Panc1 (cell line): ENCODE results near the gene NTM. TPM values are rescaled to one million over a fixed set of nuclear protein-coding genes. Genes with fewer than 3 reads are reported as not detected.

ENCODE experiments used
- ATAC-seq: fragments of 200-7000 bp; cut with Tn5 transposase; 2 replicates; pipeline ENCODE4 v1.9.1; 2020; ENCODE audit warnings: mild to moderate bottlenecking, moderate library complexity
- BruUV-seq: library from RNA; stranded (reverse); fragments of 400-500 nt; replicated peaks from 2 replicates; lab custom pipeline; 2021; lab: Mats Ljungman, UMichigan
- CTCF ChIA-PET: fragments of 300-600 bp; sonication (Branson Sonifier 250); formaldehyde crosslinking; loops from one replicate; lab custom pipeline; 2022; ENCODE audit warnings: antibody characterized with exemption; lab: Charles Lee
- POLR2A ChIA-PET: fragments of 300-600 bp; sonication (Branson Sonifier 250); formaldehyde crosslinking; loops from one replicate; lab custom pipeline; 2022; ENCODE audit warnings: antibody characterized with exemption; lab: Charles Lee
- DNase-seq: peaks from one replicate; pipeline ENCODE4 v3.0.0-alpha.2; 2010; ENCODE audit warnings: low read depth, low spot score
- H3K27ac ChIP-seq: 2 replicates; pipeline ENCODE4 v1.5.1; 2011; ENCODE audit warnings: mild to moderate bottlenecking, low read length, inconsistent platforms
- H3K27me3 ChIP-seq: fragments of 200-500 bp; sonication (Bioruptor generic); 2 replicates; pipeline ENCODE4 v1.6.0; 2014; ENCODE audit warnings: low read length, inconsistent platforms; ENCODE audit not compliant: control insufficient read depth, insufficient read depth
- H3K36me3 ChIP-seq: fragments of 200-500 bp; sonication (Bioruptor generic); 2 replicates; pipeline ENCODE4 v1.5.1; 2014; ENCODE audit warnings: inconsistent platforms, mild to moderate bottlenecking, low read length, moderate library complexity; ENCODE audit not compliant: control insufficient read depth, insufficient read depth
- H3K4me1 ChIP-seq: 2 replicates; pipeline ENCODE4 v1.5.1; 2011; ENCODE audit warnings: inconsistent platforms, mild to moderate bottlenecking, low read length, moderate library complexity; ENCODE audit not compliant: control insufficient read depth, insufficient read depth
- H3K4me3 ChIP-seq, 2 experiments: 2 replicates each; pipeline ENCODE4 v1.5.1; 2011 to 2012; ENCODE audit warnings: low read depth in 2 of 2, low read length in 2 of 2, mild to moderate bottlenecking in 2 of 2, inconsistent platforms in 1 of 2, moderate library complexity in 1 of 2
- H3K9me3 ChIP-seq: fragments of 200-500 bp; sonication (Bioruptor generic); 2 replicates; pipeline ENCODE4 v1.5.1; 2014; ENCODE audit warnings: low read depth, mild to moderate bottlenecking, inconsistent platforms, low read length, moderate library complexity; ENCODE audit not compliant: control insufficient read depth, insufficient read depth
- CTCF ChIP-seq: fragments of 450-650 bp; IDR thresholded peaks from 2 replicates; pipeline ENCODE4 v1.5.1; 2017; ENCODE audit warnings: mild to moderate bottlenecking
- POLR2AphosphoS5 ChIP-seq: IDR thresholded peaks from 2 replicates; pipeline ENCODE4 v1.6.1; 2012; ENCODE audit warnings: mild to moderate bottlenecking, low read depth, low read length, moderate library complexity
- REST ChIP-seq, 2 experiments: IDR thresholded peaks; 2 replicates each; pipeline ENCODE4 v1.6.1; 2011 to 2012; ENCODE audit warnings: low read depth in 2 of 2, control low read depth in 1 of 2, low read length in 1 of 2, mild to moderate bottlenecking in 1 of 2, moderate library complexity in 1 of 2; ENCODE audit not compliant: insufficient read depth in 1 of 2
- SIN3A ChIP-seq: IDR thresholded peaks from 2 replicates; pipeline ENCODE4 v1.6.1; 2012; ENCODE audit warnings: low read depth, mild to moderate bottlenecking, low read length, moderate library complexity, borderline replicate concordance; ENCODE audit not compliant: insufficient read depth
- TCF7L2 ChIP-seq: IDR thresholded peaks from 2 replicates; pipeline ENCODE4 v1.6.1; 2011; ENCODE audit warnings: mild to moderate bottlenecking, low read depth, low read length, inconsistent platforms
- in situ Hi-C: cut with HindIII; loops from 2 replicates; pipeline ENCODE4 v1.10.0; 2016; ENCODE audit warnings: low sequenced_read_pairs, low pct_unique_long_range_greater_than_20kb
- intact Hi-C: fragments of 100-400 bp; cut with micrococcal nuclease; formaldehyde crosslinking; loops from one replicate; pipeline ENCODE4 v1.10.0; 2022; ENCODE audit not compliant: unreplicated experiment
- total RNA-seq: library from RNA; stranded (reverse); gene quantifications from one replicate; pipeline ENCODE4 v1.2.1, GENCODE V29; 2021; ENCODE audit not compliant: unreplicated experiment

NTM gene
- total RNA-seq, 1 experiment from 2014 or later, result 0.10 TPM

- no TSS peak for BruUV-seq
- POLR2A ChIA-PET, result no interaction called here
Observed at GRCh38 chr11:131597890-131598289, 227.5 kb downstream of the NTM start.

GRCh38 chr11:131598305-131598704 is 227.9 kb downstream of the NTM start:
- in situ Hi-C loops, result no loop called here
- ATAC-seq, result no peak
- CTCF ChIA-PET, result no interaction called here
- Histone ChIP-seq H3K36me3 (no peaks in the 10 kb centered on the region), H3K27me3 (peaks cover 16% of the 10 kb centered on the region), H3K4me1 (no peaks in the 10 kb centered on the region), H3K9me3 (no peaks in the 10 kb centered on the region), H3K4me3 (no peak overlapping the region), H3K27ac (no peak overlapping the region)
- intact Hi-C loops, result no loop called here
- BruUV-seq, result no TSS peak
- POLR2A ChIA-PET, result no interaction called here
- TF ChIP-seq CTCF, result no peak
- no peak for TF ChIP-seq TCF7L2
- no peak for TF ChIP-seq POLR2AphosphoS5
- no peak for TF ChIP-seq SIN3A
- no peak for TF ChIP-seq REST (IDR thresholded peaks at IDR 0.05; ENCODE audit: insufficient read depth in 1 of 2, low read depth in 2 of 2, low read length in 1 of 2)
- no peak for DNase-seq

More at GRCh38 chr11:131597890-131598289, 227.5 kb downstream of the NTM start:
- no peaks in the 10 kb centered on the region for H3K9me3 ChIP-seq
- CTCF ChIA-PET, result no interaction called here
- H3K4me1 ChIP-seq, result no peaks in the 10 kb centered on the region
- in situ Hi-C loops (no loop called here), intact Hi-C loops (no loop called here)
- ATAC-seq (no peak), DNase-seq (no peak)
- no peak for TF ChIP-seq SIN3A
- no peak for TF ChIP-seq POLR2AphosphoS5
- TF ChIP-seq TCF7L2, result no peak
- no peak for TF ChIP-seq CTCF
- no peak for TF ChIP-seq REST (IDR thresholded peaks at IDR 0.05; ENCODE audit: insufficient read depth in 1 of 2, low read depth in 2 of 2, low read length in 1 of 2)
- H3K27ac ChIP-seq, result no peak overlapping the region
- no peaks in the 10 kb centered on the region for H3K36me3 ChIP-seq
- no peak overlapping the region for H3K4me3 ChIP-seq
- H3K27me3 ChIP-seq, result peaks cover 16% of the 10 kb centered on the region
